Naive thymus-derived CD4-positive, alpha-beta T cell (primary cell): ENCODE results near the gene MYOM1. TPM values are rescaled to one million over a fixed set of nuclear protein-coding genes. Genes with fewer than 3 reads are reported as not detected.
"Not testable (repeated sequence)": the region's sequence is repeated elsewhere in the genome, so short reads cannot be mapped to it uniquely, and the experiment has no call there.

ENCODE experiments used
- ATAC-seq: fragments of 150-1000 bp; cut with Tn5 transposase; 2 replicates; pipeline ENCODE4 v1.10.0; 2021; ENCODE audit warnings: mild to moderate bottlenecking, moderate library complexity
- CTCF ChIA-PET: fragments of 350-600 bp; sonication (Branson Sonifier 250); formaldehyde crosslinking; loops from one replicate; lab custom pipeline; 2021; ENCODE audit warnings: antibody characterized with exemption; lab: Charles Lee
- POLR2A ChIA-PET: fragments of 350-600 bp; sonication (Branson Sonifier 250); formaldehyde crosslinking; loops from one replicate; lab custom pipeline; 2021; ENCODE audit warnings: antibody characterized with exemption, inconsistent platforms; lab: Charles Lee
- DNase-seq, 9 donors: peaks; one replicate each; pipeline versions ENCODE4 v3.0.0 to v3.0.0-alpha.2; 2020 to 2022; ENCODE audit warnings: mixed read lengths in 1 of 9
- H3K27ac ChIP-seq: one replicate; pipeline ENCODE4 v1.7.0; 2013; ENCODE audit warnings: mild to moderate bottlenecking, low read depth, low read length, moderate library complexity
- H3K27me3 ChIP-seq, 2 donors: one replicate each; pipeline ENCODE4 v1.7.0; 2013; ENCODE audit warnings: low read length in 2 of 2, mild to moderate bottlenecking in 2 of 2, moderate library complexity in 2 of 2; ENCODE audit not compliant: control insufficient read depth in 2 of 2, insufficient read depth in 2 of 2
- H3K36me3 ChIP-seq, 3 experiments: 1 replicate in 2 of 3; 2 replicates in 1 of 3; pipeline ENCODE4 v1.7.0; 2013; ENCODE audit warnings: low read length in 3 of 3, mild to moderate bottlenecking in 3 of 3, moderate library complexity in 1 of 3; ENCODE audit not compliant: insufficient read depth in 3 of 3, control insufficient read depth in 2 of 3
- H3K4me1 ChIP-seq, 2 donors: one replicate each; pipeline ENCODE4 v1.7.0; 2013; ENCODE audit warnings: low read length in 2 of 2, mild to moderate bottlenecking in 2 of 2, moderate library complexity in 1 of 2; ENCODE audit not compliant: control insufficient read depth in 2 of 2, insufficient read depth in 2 of 2
- H3K4me3 ChIP-seq: 2 replicates; pipeline ENCODE4 v1.7.0; 2013; ENCODE audit warnings: mild to moderate bottlenecking, low read length
- H3K9me3 ChIP-seq, 3 experiments: 1 replicate in 2 of 3; 2 replicates in 1 of 3; pipeline ENCODE4 v1.7.0; 2013; ENCODE audit warnings: low read length in 3 of 3; ENCODE audit not compliant: control insufficient read depth in 2 of 3
- H3K27ac Mint-ChIP-seq, 9 donors: one replicate each; pipeline ENCODE4 v1.8.0; 2020 to 2022; ENCODE audit warnings: mixed read lengths in 9 of 9, mild to moderate bottlenecking in 8 of 9, moderate library complexity in 5 of 9, inconsistent platforms in 2 of 9
- H3K27me3 Mint-ChIP-seq, 5 donors: one replicate each; pipeline ENCODE4 v1.8.0; 2021 to 2022; ENCODE audit warnings: mixed read lengths in 5 of 5, mild to moderate bottlenecking in 1 of 5
- H3K36me3 Mint-ChIP-seq, 5 donors: one replicate each; pipeline ENCODE4 v1.8.0; 2020 to 2022; ENCODE audit warnings: mixed read lengths in 5 of 5, mild to moderate bottlenecking in 3 of 5, inconsistent platforms in 1 of 5
- H3K4me1 Mint-ChIP-seq, 7 donors: one replicate each; pipeline ENCODE4 v1.8.0; 2020 to 2022; ENCODE audit warnings: mixed read lengths in 7 of 7, mild to moderate bottlenecking in 3 of 7, inconsistent platforms in 1 of 7
- H3K4me3 Mint-ChIP-seq, 10 donors: one replicate each; pipeline ENCODE4 v1.8.0; 2020 to 2022; ENCODE audit warnings: mild to moderate bottlenecking in 10 of 10, mixed read lengths in 10 of 10, moderate library complexity in 6 of 10, inconsistent platforms in 2 of 10
- H3K9me3 Mint-ChIP-seq, 11 donors: one replicate each; pipeline ENCODE4 v1.8.0; 2020 to 2022; ENCODE audit warnings: mixed read lengths in 11 of 11, mild to moderate bottlenecking in 4 of 11, inconsistent platforms in 1 of 11, moderate library complexity in 1 of 11
- intact Hi-C, 2 donors: fragments of 100-400 bp; cut with micrococcal nuclease; formaldehyde crosslinking; loops; one replicate each; pipeline ENCODE4 v1.15.1; 2023
- polyA plus RNA-seq, 2 donors: library from polyadenylated mRNA; unstranded; fragments of 300-500 nt; fragmentation: Illumina TruSeq; gene quantifications; one replicate each; pipeline ENCODE4 v1.2.3, GENCODE V29; 2021
- total RNA-seq, 6 experiments: library from RNA in 5 of 6; stranded (reverse) in 5 of 6; gene quantifications; 1 replicate in 5 of 6; 2 replicates in 1 of 6; pipeline ENCODE4 v1.2.3 and lab custom pipeline; 2021 to 2026

MYOM1 gene
- total and polyA plus RNA-seq, 7 experiments from 2014 or later = 0.83 to 6.7 (median 1.9) TPM

- intact Hi-C loops, H3K4me3 Mint-ChIP-seq, H3K36me3 ChIP-seq, DNase-seq, H3K27ac ChIP-seq, ATAC-seq, H3K4me1 ChIP-seq, H3K4me1 Mint-ChIP-seq, H3K9me3 ChIP-seq, H3K27ac Mint-ChIP-seq, H3K4me3 ChIP-seq, H3K27me3 ChIP-seq: not testable (repeated sequence)
- peaks cover 0 to 16% (median 8%) of the 10 kb centered on the region in 11 donors for H3K9me3 Mint-ChIP-seq
- ChIA-PET POLR2A (interaction anchor here (0.6 kb wide), 1 partner anchor 687 kb away, joined by 3 read pairs; no protein-coding TSS in a partner anchor), CTCF (interaction anchor here (0.6 kb wide), 1 partner anchor 9 kb away, joined by 7 read pairs; no protein-coding TSS in a partner anchor)
- H3K36me3 Mint-ChIP-seq = peaks cover 0 to 31% (median 17%) of the 10 kb centered on the region in 5 donors
- peaks cover 0 to 27% (median 0%) of the 10 kb centered on the region in 5 donors for H3K27me3 Mint-ChIP-seq
These were observed 21.4 kb downstream of the MYOM1 start for GRCh38 chr18:3198260-3198860.

DNA sequence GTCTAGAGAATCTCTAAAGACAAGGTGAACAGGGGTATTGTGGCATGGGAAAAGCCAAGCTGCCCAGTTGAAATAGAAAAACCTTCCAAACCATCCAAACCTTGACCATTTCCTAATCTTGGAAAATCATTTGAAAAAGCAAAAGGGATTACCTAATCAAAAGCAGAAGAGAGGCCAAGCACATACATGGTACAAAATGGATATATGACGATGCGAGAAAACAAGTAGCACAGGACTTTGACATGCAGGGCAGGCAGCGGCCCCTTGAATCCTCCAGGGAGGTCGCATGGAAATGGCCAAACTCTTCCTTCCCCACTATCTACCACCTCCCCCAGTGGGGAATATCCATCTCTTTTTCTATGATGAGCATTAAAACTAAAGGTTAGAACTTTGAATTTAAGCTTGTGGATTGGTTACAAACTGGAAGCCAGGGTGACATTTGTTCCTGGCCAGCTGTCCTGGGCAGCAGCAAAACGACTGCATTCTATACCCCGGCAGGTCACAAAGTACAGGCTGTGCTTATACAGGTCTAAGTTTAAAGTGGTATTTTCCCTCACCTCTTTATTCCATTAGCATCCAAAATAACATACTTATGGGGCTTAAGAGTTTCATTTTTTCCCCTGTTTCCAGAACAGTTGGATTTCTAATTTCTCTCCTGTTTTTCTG is 24.7 kb downstream of the MYOM1 start:
- no peak for DNase-seq
- Mint-ChIP-seq H3K27ac (no peak overlapping the region), H3K27me3 (peaks cover 0 to 23% (median 0%) of the 10 kb centered on the region in 5 donors), H3K9me3 (no peaks in the 10 kb centered on the region), H3K36me3 (peaks cover 0 to 35% (median 16%) of the 10 kb centered on the region in 5 donors), H3K4me3 (no peak overlapping the region), H3K4me1 (peaks cover 0 to 4% (median 0%) of the 10 kb centered on the region in 7 donors)
- CTCF ChIA-PET = interaction anchor here (0.6 kb wide), 1 partner anchor 61 kb away, joined by 3 read pairs; no protein-coding TSS in a partner anchor
- H3K36me3 ChIP-seq = no peaks in the 10 kb centered on the region
- POLR2A ChIA-PET = no interaction called here
- H3K27ac ChIP-seq = no peak overlapping the region
- no peak for ATAC-seq
- no peaks in the 10 kb centered on the region for H3K9me3 ChIP-seq
- H3K27me3 ChIP-seq = no peaks in the 10 kb centered on the region
- no peak overlapping the region for H3K4me3 ChIP-seq
- intact Hi-C loops = no loop called here
- no peaks in the 10 kb centered on the region for H3K4me1 ChIP-seq

DNA sequence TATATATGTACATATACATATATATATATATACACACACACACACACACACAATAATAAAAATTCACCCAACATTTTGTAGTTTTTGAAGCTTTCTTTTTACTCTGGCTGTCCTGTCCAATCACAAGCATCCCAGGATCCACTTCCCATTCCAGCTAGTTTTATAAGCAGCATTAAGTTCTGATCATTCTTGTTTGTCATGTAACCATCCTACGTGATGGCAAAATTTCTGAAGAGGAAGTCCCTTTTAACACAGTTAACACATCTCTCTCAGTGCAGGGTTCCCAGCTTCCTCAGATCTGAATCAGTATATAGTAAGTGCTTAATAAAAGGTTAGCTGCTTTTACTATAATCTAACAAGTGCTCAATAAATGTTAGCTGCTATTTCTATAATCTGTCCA is 26.4 kb downstream of the MYOM1 start:
- Mint-ChIP-seq H3K4me3 (no peak overlapping the region), H3K27me3 (peaks cover 0 to 19% (median 0%) of the 10 kb centered on the region in 5 donors), H3K9me3 (no peaks in the 10 kb centered on the region), H3K27ac (no peak overlapping the region), H3K36me3 (peaks cover 0 to 43% (median 23%) of the 10 kb centered on the region in 5 donors), H3K4me1 (peaks cover 0 to 2% (median 0%) of the 10 kb centered on the region in 7 donors)
- Histone ChIP-seq H3K4me1 (no peaks in the 10 kb centered on the region), H3K4me3 (no peak overlapping the region), H3K27me3 (no peaks in the 10 kb centered on the region), H3K27ac (no peak overlapping the region), H3K36me3 (no peaks in the 10 kb centered on the region), H3K9me3 (no peaks in the 10 kb centered on the region)
- no peak for ATAC-seq
- DNase-seq = no peak
- ChIA-PET CTCF (interaction anchor here (0.6 kb wide), 1 partner anchor 103 kb away, joined by 3 read pairs; no protein-coding TSS in a partner anchor), POLR2A (no interaction called here)
- intact Hi-C loops = no loop called here

DNA sequence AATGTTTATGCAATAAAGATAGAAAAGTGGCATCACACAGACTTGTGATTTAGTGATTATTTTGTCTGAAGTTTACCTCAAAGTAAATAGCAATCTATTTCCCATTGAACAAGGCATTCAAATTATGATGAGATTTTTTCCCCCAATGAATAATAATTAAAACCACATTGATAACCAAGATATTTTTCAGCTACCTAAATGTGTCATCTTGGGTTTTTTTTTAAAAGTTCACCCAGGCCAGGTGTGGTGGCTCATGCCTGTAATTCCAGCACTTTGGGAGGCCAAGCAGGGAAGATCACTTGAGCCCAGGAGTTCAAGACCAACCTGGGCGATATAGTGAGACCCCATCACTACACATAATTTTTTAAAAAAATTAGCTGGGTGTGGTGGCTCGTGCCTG is 27.0 kb downstream of the MYOM1 start:
- Histone ChIP-seq H3K4me1 (no peaks in the 10 kb centered on the region), H3K36me3 (no peaks in the 10 kb centered on the region), H3K9me3 (no peaks in the 10 kb centered on the region), H3K27ac (no peak overlapping the region), H3K4me3 (no peak overlapping the region), H3K27me3 (no peaks in the 10 kb centered on the region)
- Mint-ChIP-seq H3K4me3 (no peak overlapping the region), H3K4me1 (peaks cover 0 to 2% (median 0%) of the 10 kb centered on the region in 7 donors), H3K27me3 (peaks cover 0 to 19% (median 0%) of the 10 kb centered on the region in 5 donors), H3K36me3 (peaks cover 0 to 42% (median 20%) of the 10 kb centered on the region in 5 donors), H3K9me3 (no peaks in the 10 kb centered on the region), H3K27ac (no peak overlapping the region)
- CTCF ChIA-PET = interaction anchor here (0.6 kb wide), 1 partner anchor 104 kb away, joined by 3 read pairs; no protein-coding TSS in a partner anchor
- intact Hi-C loops = no loop called here
- POLR2A ChIA-PET = no interaction called here
- ATAC-seq (no peak), DNase-seq (no peak)

GRCh38 chr18:3192286-3192685 is 27.5 kb downstream of the MYOM1 start:
- POLR2A ChIA-PET = no interaction called here
- CTCF ChIA-PET = no interaction called here
- intact Hi-C loops = no loop called here

DNA sequence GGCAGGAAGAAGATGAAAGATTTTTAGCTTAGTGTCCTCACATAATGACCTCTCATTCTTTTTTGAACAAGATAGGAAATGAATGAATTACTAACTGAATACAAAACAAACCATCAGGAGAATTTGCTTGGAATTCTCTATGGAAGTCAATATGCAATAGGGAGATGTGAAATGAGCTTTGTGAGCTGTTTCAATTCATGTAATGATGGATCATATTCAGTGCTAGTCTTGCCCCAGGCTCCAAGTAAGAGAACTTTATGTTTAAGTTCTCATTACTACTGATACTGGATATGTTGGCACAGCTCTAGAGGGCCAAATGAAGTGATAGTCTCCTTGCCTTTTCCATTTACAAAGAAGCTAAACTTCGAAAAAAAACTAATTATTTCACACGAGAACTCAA is 29.2 kb downstream of the MYOM1 start:
- DNase-seq (no peak), ATAC-seq (no peak)
- no peak overlapping the region for H3K27ac ChIP-seq
- no peak overlapping the region for H3K27ac Mint-ChIP-seq
- no peaks in the 10 kb centered on the region for H3K9me3 Mint-ChIP-seq
- H3K27me3 Mint-ChIP-seq = peaks cover 0 to 14% (median 0%) of the 10 kb centered on the region in 5 donors
- H3K9me3 ChIP-seq = no peaks in the 10 kb centered on the region
- no peaks in the 10 kb centered on the region for H3K36me3 ChIP-seq
- no peaks in the 10 kb centered on the region for H3K4me1 ChIP-seq
- no peak overlapping the region for H3K4me3 ChIP-seq
- H3K27me3 ChIP-seq = no peaks in the 10 kb centered on the region
- no peak overlapping the region for H3K4me3 Mint-ChIP-seq
- peaks cover 0 to 51% (median 21%) of the 10 kb centered on the region in 5 donors for H3K36me3 Mint-ChIP-seq
- CTCF ChIA-PET = no interaction called here
- POLR2A ChIA-PET = no interaction called here
- intact Hi-C loops = no loop called here
- peaks cover 0 to 7% (median 0%) of the 10 kb centered on the region in 7 donors for H3K4me1 Mint-ChIP-seq

More at GRCh38 chr18:3192286-3192685, 27.5 kb downstream of the MYOM1 start:
- Mint-ChIP-seq H3K36me3 (peaks cover 0 to 44% (median 22%) of the 10 kb centered on the region in 5 donors), H3K9me3 (no peaks in the 10 kb centered on the region), H3K27ac (no peak overlapping the region), H3K4me3 (no peak overlapping the region), H3K27me3 (peaks cover 0 to 19% (median 0%) of the 10 kb centered on the region in 5 donors), H3K4me1 (peaks cover 0 to 2% (median 0%) of the 10 kb centered on the region in 7 donors)
- no peak for ATAC-seq
- H3K4me3 ChIP-seq = no peak overlapping the region
- no peaks in the 10 kb centered on the region for H3K4me1 ChIP-seq
- no peaks in the 10 kb centered on the region for H3K9me3 ChIP-seq
- H3K27ac ChIP-seq = no peak overlapping the region
- no peaks in the 10 kb centered on the region for H3K27me3 ChIP-seq
- no peaks in the 10 kb centered on the region for H3K36me3 ChIP-seq
- no peak for DNase-seq
